Muscle of arm (tissue), 12 donors: ENCODE data around the gene DENND2A. TPM values are rescaled to one million over a fixed set of nuclear protein-coding genes. Genes with fewer than 3 reads are reported as not detected.

ENCODE experiments used
- DNase-seq: peaks from one replicate; pipeline ENCODE4 v3.0.0-alpha.2; 2013
- polyA plus RNA-seq, 12 donors: library from polyadenylated mRNA; unstranded; fragments of 120-200 nt; gene quantifications; one replicate each; pipeline ENCODE4 v1.2.1, GENCODE V29; 2013; ENCODE audit not compliant: insufficient read length in 12 of 12

Gene DENND2A
- polyA plus RNA-seq, 12 donors, result 35.7 to 76.7 (median 47.6) TPM; not detected in 1

- no peak for DNase-seq
Observed at GRCh38 chr7:140624392-140625191, 16.0 kb downstream of the DENND2A start.

- DNase-seq, result peak; percentile 91
Observed at GRCh38 chr7:140623980-140624379, 16.6 kb downstream of the DENND2A start.

- DNase-seq, result no peak
Observed at GRCh38 chr7:140621401-140622021, 19.1 kb downstream of the DENND2A start.

- DNase-seq, result peak; percentile 61
Observed at GRCh38 chr7:140619915-140620510, 20.6 kb downstream of the DENND2A start.

- no peak for DNase-seq
Observed at GRCh38 chr7:140619176-140619575, 21.4 kb downstream of the DENND2A start.

GRCh38 chr7:140618306-140618705 is 22.3 kb downstream of the DENND2A start:
- no peak for DNase-seq

GRCh38 chr7:140617081-140617480 is 23.5 kb downstream of the DENND2A start:
- no peak for DNase-seq

GRCh38 chr7:140616328-140616727 is 24.3 kb downstream of the DENND2A start:
- no peak for DNase-seq

- DNase-seq, result no peak
Observed at GRCh38 chr7:140611641-140612040, 29.0 kb downstream of the DENND2A start.

GRCh38 chr7:140610204-140611165 is 30.1 kb downstream of the DENND2A start:
- DNase-seq, result no peak

GRCh38 chr7:140609646-140610045 is 31.0 kb downstream of the DENND2A start:
- no peak for DNase-seq

GRCh38 chr7:140607441-140607989 is 33.1 kb downstream of the DENND2A start:
- DNase-seq, result peak; percentile 75

- no peak for DNase-seq
Observed at GRCh38 chr7:140605337-140605736, 35.3 kb downstream of the DENND2A start.

- no peak for DNase-seq
Observed at GRCh38 chr7:140604760-140605159, 35.9 kb downstream of the DENND2A start.

- DNase-seq, result no peak
Observed at GRCh38 chr7:140604076-140604475, 36.5 kb downstream of the DENND2A start.

- DNase-seq, result no peak
Observed at GRCh38 chr7:140601566-140602174, 38.9 kb downstream of the DENND2A start.

GRCh38 chr7:140600341-140600740 is 40.3 kb downstream of the DENND2A start:
- DNase-seq, result no peak

GRCh38 chr7:140597428-140597949 is 43.1 kb downstream of the DENND2A start:
- DNase-seq, result peak; percentile 59

- no peak for DNase-seq
Observed at GRCh38 chr7:140596519-140597427, 43.8 kb downstream of the DENND2A start.
